GM15510 (cell line): ENCODE results near the gene SLC9B1.

Source experiments
- POLR2A ChIP-seq: IDR thresholded peaks from 3 replicates; pipeline ENCODE4 v1.6.1; 2011; ENCODE audit warnings: borderline replicate concordance; ENCODE audit not compliant: insufficient read length; ENCODE audit errors: extremely low read depth

The SLC9B1 gene

GRCh38 chr4:103018391-103019307, 856 bp downstream of the SLC9B1 start:
- TF ChIP-seq POLR2A = no peak

DNA sequence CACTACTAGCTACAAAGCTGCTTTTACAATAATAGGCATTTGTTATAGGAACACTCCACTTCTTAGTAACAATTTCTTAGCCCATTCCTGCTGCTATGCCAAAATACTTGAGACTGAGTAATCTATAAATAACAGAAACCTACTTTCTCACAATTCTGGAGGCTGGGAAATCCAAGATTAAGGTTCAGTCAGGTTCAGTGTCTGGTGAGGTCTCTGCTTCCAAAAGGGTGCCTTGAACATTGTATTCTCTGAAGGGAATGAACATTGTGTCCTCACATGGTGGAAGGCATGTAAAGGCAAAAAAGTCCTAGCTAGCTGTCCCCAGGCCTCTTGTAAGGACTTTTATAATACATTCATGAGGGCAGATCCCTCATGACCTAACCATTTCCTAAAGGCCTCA, 7.0 kb downstream of the SLC9B1 start:
- no peak for TF ChIP-seq POLR2A

DNA sequence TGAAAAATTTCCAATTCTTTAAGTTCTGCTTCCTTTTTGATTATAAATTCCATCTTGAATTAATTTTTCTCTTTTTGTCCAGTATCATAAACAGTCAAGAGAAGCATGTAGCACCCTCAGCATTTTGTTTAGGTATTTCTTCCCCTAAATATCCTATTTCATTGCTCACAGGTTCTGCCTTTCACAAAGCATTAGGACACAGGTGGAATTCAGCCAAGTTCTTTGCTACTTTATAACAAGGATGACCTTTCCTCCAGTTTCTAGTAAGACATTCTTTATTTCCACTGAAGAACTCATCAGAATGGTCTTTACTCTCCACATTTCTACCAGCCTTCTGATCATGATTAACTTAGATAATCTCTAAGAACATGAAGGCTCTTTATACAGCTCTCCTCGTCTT, 7.4 kb downstream of the SLC9B1 start:
- no peak for TF ChIP-seq POLR2A

DNA sequence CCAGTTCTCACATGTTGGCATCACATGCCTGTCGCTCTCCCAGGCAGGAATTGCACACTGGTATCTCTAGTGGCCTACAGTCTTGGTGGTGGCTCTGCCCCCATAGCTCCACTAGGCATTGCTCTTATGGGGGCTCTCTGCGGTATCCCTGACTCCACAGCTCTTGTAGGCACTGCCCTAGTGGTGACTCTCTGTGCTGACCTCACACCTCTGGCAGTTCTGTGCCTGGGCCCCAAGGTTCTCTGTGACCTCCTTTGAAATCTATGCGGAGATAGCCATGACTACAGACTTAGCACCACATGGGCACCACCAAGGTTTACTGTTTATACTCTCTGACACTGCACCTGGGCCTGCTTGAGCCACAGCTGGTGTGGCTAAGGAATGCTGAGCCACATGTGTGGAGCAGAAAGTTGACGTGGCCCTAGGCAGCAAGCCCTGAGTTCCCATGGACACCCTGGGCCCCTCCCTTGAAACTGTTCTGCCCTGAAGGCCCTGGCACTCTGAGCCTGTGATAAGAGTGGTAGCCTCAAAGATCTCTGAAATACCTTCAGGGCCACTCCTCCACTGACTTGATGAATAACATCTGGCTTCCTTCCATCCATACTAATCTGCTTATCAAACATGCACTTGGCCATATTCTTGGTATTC, 8.0 kb downstream of the SLC9B1 start:
- no peak for TF ChIP-seq POLR2A

DNA sequence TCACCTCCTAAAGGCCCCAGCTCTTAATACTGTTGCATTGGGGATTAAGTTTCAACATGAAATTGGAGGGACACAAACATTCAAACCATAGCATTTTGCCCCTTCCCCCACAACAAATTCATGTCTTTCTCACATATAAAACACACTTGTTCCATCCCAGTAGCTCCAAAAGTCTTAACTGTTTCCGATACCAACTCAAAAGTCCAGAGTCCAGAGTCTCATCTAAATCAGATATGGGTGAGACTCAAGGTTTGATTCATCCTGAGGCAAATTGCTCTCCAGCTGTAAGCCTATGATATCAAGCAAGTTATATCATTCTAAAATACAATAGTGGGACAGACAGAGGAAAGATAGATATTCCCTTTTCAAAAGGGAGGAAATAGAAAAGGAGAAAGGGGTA, 8.7 kb downstream of the SLC9B1 start:
- TF ChIP-seq POLR2A = no peak

- no peak for TF ChIP-seq POLR2A
Measured at GRCh38 chr4:103008875-103009729, 10.4 kb downstream of the SLC9B1 start.

- TF ChIP-seq POLR2A = no peak
Measured at GRCh38 chr4:103002551-103002950, 17.0 kb downstream of the SLC9B1 start.

- TF ChIP-seq POLR2A = no peak
Measured at GRCh38 chr4:102994803-102995202, 24.7 kb downstream of the SLC9B1 start.

- TF ChIP-seq POLR2A = no peak
Measured at GRCh38 chr4:102988429-102989020, 31.0 kb downstream of the SLC9B1 start.

DNA sequence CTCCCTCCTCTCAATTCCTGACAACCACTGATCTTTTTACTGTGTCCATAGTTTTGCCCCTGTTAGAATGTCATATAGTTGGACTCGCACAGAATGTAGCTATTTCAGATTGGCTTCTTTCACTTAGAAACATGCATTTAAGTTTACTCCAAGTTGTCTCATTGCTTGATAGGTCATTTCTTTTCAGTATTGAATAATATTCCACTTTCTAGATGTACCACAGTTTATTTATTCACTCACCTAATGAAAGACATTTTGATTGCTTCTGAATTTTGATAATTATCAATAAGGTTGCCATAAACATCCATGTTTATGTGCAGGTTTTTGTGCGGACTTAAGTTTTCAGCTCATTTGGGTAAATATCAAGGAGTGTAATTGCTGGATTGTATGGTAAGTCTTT, 38.5 kb downstream of the SLC9B1 start:
- no peak for TF ChIP-seq POLR2A

GRCh38 chr4:102959496-102959895, 60.0 kb downstream of the SLC9B1 start:
- no peak for TF ChIP-seq POLR2A

GRCh38 chr4:102945066-102945465, 74.4 kb downstream of the SLC9B1 start:
- TF ChIP-seq POLR2A = no peak

- no peak for TF ChIP-seq POLR2A
Measured at GRCh38 chr4:102935716-102936115, 83.8 kb downstream of the SLC9B1 start.

GRCh38 chr4:102918859-102919258, 100.6 kb downstream of the SLC9B1 start:
- no peak for TF ChIP-seq POLR2A

DNA sequence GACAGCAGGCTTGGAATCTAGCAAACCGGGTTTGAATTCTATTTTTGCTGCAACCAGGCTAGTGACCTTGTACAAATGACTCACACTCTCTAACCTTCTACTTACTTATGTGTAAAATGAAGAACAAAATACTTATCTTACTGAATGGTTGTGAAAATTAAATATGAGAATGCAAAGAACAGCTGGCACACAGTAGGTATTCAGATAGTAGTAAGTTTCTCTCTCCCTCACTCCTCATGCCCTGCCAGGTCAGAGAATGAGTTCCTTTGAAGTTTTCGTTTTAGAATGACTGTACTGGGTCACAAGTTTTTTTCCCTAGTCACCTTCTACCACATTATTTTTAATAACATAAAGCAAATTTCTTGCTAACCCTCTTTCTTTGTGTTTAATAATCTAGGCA, 117.7 kb downstream of the SLC9B1 start:
- TF ChIP-seq POLR2A = no peak
